ENCODE measurements around the gene STK10. TPM values are rescaled to one million over a fixed set of nuclear protein-coding genes. Genes with fewer than 3 reads are reported as not detected.
"Not testable (repeated sequence)": the region's sequence is repeated elsewhere in the genome, so short reads cannot be mapped to it uniquely, and the experiment has no call there.

Gene STK10
- total RNA-seq, 1 experiment from 2014 or later: 20.0 TPM

GRCh38 chr5:172172912-172173563 is 15.0 kb downstream of the STK10 start:
- in situ Hi-C loops (cut with HindIII; ENCODE audit: low pct_unique_long_range_greater_than_20kb, low sequenced_read_pairs): no loop called here
- no peak for DNase-seq (ENCODE audit: low read depth, low spot score)

- in situ Hi-C loops (cut with HindIII; ENCODE audit: low pct_unique_long_range_greater_than_20kb, low sequenced_read_pairs): no loop called here
- DNase-seq (ENCODE audit: low read depth, low spot score): no peak
Measured at GRCh38 chr5:172171118-172171517, 16.9 kb downstream of the STK10 start.

- in situ Hi-C loops (cut with HindIII; ENCODE audit: low pct_unique_long_range_greater_than_20kb, low sequenced_read_pairs): no loop called here
- DNase-seq (ENCODE audit: low read depth, low spot score): no peak
Measured at GRCh38 chr5:172170251-172170701, 17.7 kb downstream of the STK10 start.

- DNase-seq (ENCODE audit: low read depth, low spot score): no peak
- in situ Hi-C loops (cut with HindIII; ENCODE audit: low pct_unique_long_range_greater_than_20kb, low sequenced_read_pairs): no loop called here
Measured at GRCh38 chr5:172169216-172169615, 18.8 kb downstream of the STK10 start.

- DNase-seq (ENCODE audit: low read depth, low spot score): no peak
- in situ Hi-C loops (cut with HindIII; ENCODE audit: low pct_unique_long_range_greater_than_20kb, low sequenced_read_pairs): no loop called here
Measured at GRCh38 chr5:172168311-172168710, 19.7 kb downstream of the STK10 start.

- DNase-seq (ENCODE audit: low read depth, low spot score): no peak
- in situ Hi-C loops (cut with HindIII; ENCODE audit: low pct_unique_long_range_greater_than_20kb, low sequenced_read_pairs): no loop called here
Measured at GRCh38 chr5:172167895-172168294, 20.1 kb downstream of the STK10 start.

- in situ Hi-C loops (cut with HindIII; ENCODE audit: low pct_unique_long_range_greater_than_20kb, low sequenced_read_pairs): no loop called here
- no peak for DNase-seq (ENCODE audit: low read depth, low spot score)
Measured at GRCh38 chr5:172166030-172166826, 21.8 kb downstream of the STK10 start.

GRCh38 chr5:172165465-172165864 is 22.6 kb downstream of the STK10 start:
- in situ Hi-C loops (cut with HindIII; ENCODE audit: low pct_unique_long_range_greater_than_20kb, low sequenced_read_pairs): no loop called here

GRCh38 chr5:172164769-172165212 is 23.2 kb downstream of the STK10 start:
- in situ Hi-C loops (cut with HindIII; ENCODE audit: low pct_unique_long_range_greater_than_20kb, low sequenced_read_pairs): no loop called here
- DNase-seq (ENCODE audit: low read depth, low spot score): peak; percentile 74

More at GRCh38 chr5:172165465-172165864, 22.6 kb downstream of the STK10 start:
- no peak for DNase-seq (ENCODE audit: low read depth, low spot score)

- DNase-seq (ENCODE audit: low read depth, low spot score): no peak
- in situ Hi-C loops (cut with HindIII; ENCODE audit: low pct_unique_long_range_greater_than_20kb, low sequenced_read_pairs): no loop called here
Measured at GRCh38 chr5:172163346-172163745, 24.7 kb downstream of the STK10 start.

- DNase-seq (ENCODE audit: low read depth, low spot score): no peak
Measured at GRCh38 chr5:172162987-172163343, 25.1 kb downstream of the STK10 start.

GRCh38 chr5:172162323-172162986 is 25.6 kb downstream of the STK10 start:
- in situ Hi-C loops (cut with HindIII; ENCODE audit: low pct_unique_long_range_greater_than_20kb, low sequenced_read_pairs): no loop called here
- DNase-seq (ENCODE audit: low read depth, low spot score): peak; percentile 44

More at GRCh38 chr5:172162987-172163343, 25.1 kb downstream of the STK10 start:
- in situ Hi-C loops (cut with HindIII; ENCODE audit: low pct_unique_long_range_greater_than_20kb, low sequenced_read_pairs): no loop called here

- in situ Hi-C loops (cut with HindIII; ENCODE audit: low pct_unique_long_range_greater_than_20kb, low sequenced_read_pairs): no loop called here
- DNase-seq (ENCODE audit: low read depth, low spot score): no peak
Measured at GRCh38 chr5:172160506-172160905, 27.5 kb downstream of the STK10 start.

- in situ Hi-C loops (cut with HindIII; ENCODE audit: low pct_unique_long_range_greater_than_20kb, low sequenced_read_pairs): no loop called here
- no peak for DNase-seq (ENCODE audit: low read depth, low spot score)
Measured at GRCh38 chr5:172159016-172159415, 29.0 kb downstream of the STK10 start.

GRCh38 chr5:172156541-172156994 is 31.5 kb downstream of the STK10 start:
- in situ Hi-C loops (cut with HindIII; ENCODE audit: low pct_unique_long_range_greater_than_20kb, low sequenced_read_pairs): no loop called here
- DNase-seq (ENCODE audit: low read depth, low spot score): no peak

- in situ Hi-C loops (cut with HindIII; ENCODE audit: low pct_unique_long_range_greater_than_20kb, low sequenced_read_pairs); DNase-seq (ENCODE audit: low read depth, low spot score): not testable (repeated sequence)
Measured at GRCh38 chr5:172155101-172155500, 32.9 kb downstream of the STK10 start.

- no peak for DNase-seq (ENCODE audit: low read depth, low spot score)
- in situ Hi-C loops (cut with HindIII; ENCODE audit: low pct_unique_long_range_greater_than_20kb, low sequenced_read_pairs): no loop called here
Measured at GRCh38 chr5:172153695-172154094, 34.3 kb downstream of the STK10 start.

GRCh38 chr5:172151661-172152210 is 36.3 kb downstream of the STK10 start:
- in situ Hi-C loops (cut with HindIII; ENCODE audit: low pct_unique_long_range_greater_than_20kb, low sequenced_read_pairs): no loop called here
- DNase-seq (ENCODE audit: low read depth, low spot score): no peak

Measured in SK-MEL-5 (cell line).